GM12874 (cell line): ENCODE measurements around the gene ARVCF.

Experiments used
- CTCF ChIP-seq: IDR thresholded peaks from 2 replicates; pipeline ENCODE4 v1.5.1; 2011; ENCODE audit warnings: low read depth, mild to moderate bottlenecking, control low read depth, low read length, moderate library complexity; ENCODE audit not compliant: insufficient read depth

ARVCF gene

GRCh38 chr22:19984201-19984753 lies 32.3 kb downstream of the ARVCF start:
- TF ChIP-seq CTCF, result no peak

GRCh38 chr22:19983741-19984140 lies 32.9 kb downstream of the ARVCF start:
- TF ChIP-seq CTCF, result no peak

GRCh38 chr22:19982991-19983578 lies 33.5 kb downstream of the ARVCF start:
- TF ChIP-seq CTCF, result no peak

GRCh38 chr22:19981961-19982920 lies 34.4 kb downstream of the ARVCF start:
- no peak for TF ChIP-seq CTCF

- TF ChIP-seq CTCF, result no peak
Measured at GRCh38 chr22:19981171-19981960, 35.3 kb downstream of the ARVCF start.

GRCh38 chr22:19980766-19981165 lies 35.9 kb downstream of the ARVCF start:
- TF ChIP-seq CTCF, result no peak
